ENCODE results near the gene RNF25. TPM values are rescaled to one million over a fixed set of nuclear protein-coding genes. Genes with fewer than 3 reads are reported as not detected.

RNF25 gene
- polyA plus RNA-seq, 1 donor (not counting 4 experiments of a cell fraction or from before 2014, with no cell fraction given) = 82.5 TPM

GRCh38 chr2:218701806-218702205 lies 30.0 kb upstream of the RNF25 start:
- Histone ChIP-seq H3K36me3 (ENCODE audit: control insufficient read depth in 2 of 2, extremely low read depth in 1 of 2, insufficient read depth in 2 of 2, low read length in 2 of 2) (peaks cover 4 to 5% of the 10 kb centered on the region in 2 experiments), H3K9ac (ENCODE audit: control insufficient read depth, extremely low read depth, insufficient read depth, low read length) (no peak overlapping the region), H3K4me3 (ENCODE audit: control insufficient read depth in 2 of 3, extremely low read depth in 1 of 3, insufficient read depth in 2 of 3, low read depth in 1 of 3, low read length in 3 of 3) (no peak overlapping the region), H3K9me1 (ENCODE audit: control insufficient read depth, extremely low read depth, insufficient read depth, low read length) (no peaks in the 10 kb centered on the region), H3K79me2 (ENCODE audit: control insufficient read depth, insufficient read depth, low read length) (no peaks in the 10 kb centered on the region), H3K27ac (ENCODE audit: control insufficient read depth, insufficient read depth, low read length) (no peak overlapping the region), H2AFZ (ENCODE audit: control insufficient read depth, low read length) (no peak overlapping the region), H3K4me1 (ENCODE audit: control insufficient read depth, extremely low read depth, insufficient read depth, low read length) (no peaks in the 10 kb centered on the region), H4K20me1 (ENCODE audit: control insufficient read depth, extremely low read depth, insufficient read depth, low read length) (no peaks in the 10 kb centered on the region), H3K4me2 (ENCODE audit: control insufficient read depth, extremely low read depth, insufficient read depth, low read depth, low read length) (no peak overlapping the region), H3K27me3 (ENCODE audit: control insufficient read depth, extremely low read depth, insufficient read depth, low read length) (no peaks in the 10 kb centered on the region), H3K9me3 (ENCODE audit: control insufficient read depth, low read depth, low read length) (no peaks in the 10 kb centered on the region)
- no peak for TF ChIP-seq CTCF (optimal IDR thresholded peaks at IDR 0.05 in 1 of 3, IDR thresholded peaks at IDR 0.05 in 1 of 3, conservative IDR thresholded peaks at IDR 0.05 in 1 of 3; ENCODE audit: extremely low read depth in 1 of 3, insufficient read depth in 2 of 3, low read length in 3 of 3)
- TF ChIP-seq EZH2 (IDR thresholded peaks at IDR 0.05; ENCODE audit: low read length) = no peak
- DNase-seq (ENCODE audit: low read depth, low spot score) (no peak), FAIRE-seq (no peak)
- dilution Hi-C loops (cut with MboI; ENCODE audit: extremely low pct_ligation_motif_present, low sequenced_read_pairs) = no loop called here

GRCh38 chr2:218698885-218699284 lies 27.1 kb upstream of the RNF25 start:
- no peaks in the 10 kb centered on the region for H3K79me2 ChIP-seq (ENCODE audit: control insufficient read depth, insufficient read depth, low read length)
- H3K4me3 ChIP-seq (ENCODE audit: control insufficient read depth in 2 of 3, extremely low read depth in 1 of 3, insufficient read depth in 2 of 3, low read depth in 1 of 3, low read length in 3 of 3) = no peak overlapping the region
- H3K9me3 ChIP-seq (ENCODE audit: control insufficient read depth, low read depth, low read length) = no peaks in the 10 kb centered on the region
- H3K36me3 ChIP-seq (ENCODE audit: control insufficient read depth in 2 of 2, extremely low read depth in 1 of 2, insufficient read depth in 2 of 2, low read length in 2 of 2) = peaks cover 8 to 10% of the 10 kb centered on the region in 2 experiments
- no peak overlapping the region for H2AFZ ChIP-seq (ENCODE audit: control insufficient read depth, low read length)
- no peak overlapping the region for H3K9ac ChIP-seq (ENCODE audit: control insufficient read depth, extremely low read depth, insufficient read depth, low read length)
- DNase-seq (ENCODE audit: low read depth, low spot score) (no peak), FAIRE-seq (no peak)
- H3K4me2 ChIP-seq (ENCODE audit: control insufficient read depth, extremely low read depth, insufficient read depth, low read depth, low read length) = no peak overlapping the region
- dilution Hi-C loops (cut with MboI; ENCODE audit: extremely low pct_ligation_motif_present, low sequenced_read_pairs) = no loop called here
- H4K20me1 ChIP-seq (ENCODE audit: control insufficient read depth, extremely low read depth, insufficient read depth, low read length) = no peaks in the 10 kb centered on the region
- TF ChIP-seq CTCF (optimal IDR thresholded peaks at IDR 0.05 in 1 of 3, IDR thresholded peaks at IDR 0.05 in 1 of 3, conservative IDR thresholded peaks at IDR 0.05 in 1 of 3; ENCODE audit: extremely low read depth in 1 of 3, insufficient read depth in 2 of 3, low read length in 3 of 3) (no peak), EZH2 (IDR thresholded peaks at IDR 0.05; ENCODE audit: low read length) (no peak)
- H3K4me1 ChIP-seq (ENCODE audit: control insufficient read depth, extremely low read depth, insufficient read depth, low read length) = no peaks in the 10 kb centered on the region
- H3K27me3 ChIP-seq (ENCODE audit: control insufficient read depth, extremely low read depth, insufficient read depth, low read length) = no peaks in the 10 kb centered on the region
- no peaks in the 10 kb centered on the region for H3K9me1 ChIP-seq (ENCODE audit: control insufficient read depth, extremely low read depth, insufficient read depth, low read length)
- no peak overlapping the region for H3K27ac ChIP-seq (ENCODE audit: control insufficient read depth, insufficient read depth, low read length)
